Measurements from ENCODE around the gene MED12L.

The MED12L gene

DNA sequence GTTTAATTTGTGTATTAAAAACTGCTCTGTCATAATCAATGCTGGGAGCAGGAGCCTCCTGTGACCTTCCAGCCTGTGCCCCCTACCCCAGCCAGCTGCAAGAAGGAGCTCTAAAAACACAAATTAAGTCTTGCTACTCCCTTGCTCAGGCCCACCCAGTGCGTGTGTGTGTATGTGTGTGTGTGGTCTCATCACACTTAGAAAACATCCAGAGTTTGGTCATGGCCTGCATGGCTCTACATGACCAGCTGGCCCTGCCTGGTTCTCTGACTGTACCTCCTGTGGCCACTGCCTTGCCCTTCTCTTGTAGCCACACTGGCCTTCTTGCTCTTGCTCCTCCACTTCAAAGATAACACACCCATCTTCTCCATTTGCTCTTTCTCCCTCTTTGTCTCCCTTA lies 179.1 kb downstream of the MED12L start:
- no peak for DNase-seq

DNA sequence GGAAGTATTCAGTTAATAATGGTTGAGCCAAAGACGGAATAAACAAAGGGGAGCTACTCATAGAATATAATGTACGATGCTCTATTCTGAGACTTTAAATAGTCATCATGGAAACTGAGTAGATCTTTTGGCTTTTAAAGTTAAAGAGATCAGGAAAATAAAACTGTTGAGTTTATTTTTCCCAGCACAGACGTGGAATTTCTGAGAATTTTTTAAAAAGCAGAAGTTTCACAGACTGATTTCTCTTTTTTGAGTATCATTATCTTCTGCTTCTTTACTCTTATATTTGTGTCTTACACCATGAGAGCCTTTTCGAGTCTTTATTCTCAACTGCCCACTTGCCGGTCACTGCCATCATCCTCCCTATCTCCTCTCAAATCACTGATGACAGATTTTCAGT lies 179.7 kb downstream of the MED12L start:
- no peak for DNase-seq

DNA sequence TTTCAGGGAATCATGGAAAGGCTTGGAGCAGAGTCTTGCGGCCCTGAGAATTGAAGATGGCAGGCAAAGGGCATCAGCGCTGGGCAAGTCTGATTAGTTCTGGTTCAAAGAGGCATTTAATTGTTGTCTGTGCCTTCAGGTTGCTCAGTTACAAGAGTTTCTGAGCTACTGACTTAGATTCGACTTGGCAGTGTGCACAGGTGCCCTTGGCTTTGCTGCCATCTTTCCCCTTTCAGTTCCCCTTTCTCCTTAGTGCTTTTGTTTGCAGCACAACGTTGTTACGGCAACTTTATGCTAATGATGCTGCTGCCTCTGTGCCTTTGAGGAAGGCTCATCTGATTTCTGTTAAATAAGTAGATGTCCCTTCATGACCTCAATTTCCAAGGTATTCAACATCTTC lies 180.4 kb downstream of the MED12L start:
- DNase-seq = no peak

DNA sequence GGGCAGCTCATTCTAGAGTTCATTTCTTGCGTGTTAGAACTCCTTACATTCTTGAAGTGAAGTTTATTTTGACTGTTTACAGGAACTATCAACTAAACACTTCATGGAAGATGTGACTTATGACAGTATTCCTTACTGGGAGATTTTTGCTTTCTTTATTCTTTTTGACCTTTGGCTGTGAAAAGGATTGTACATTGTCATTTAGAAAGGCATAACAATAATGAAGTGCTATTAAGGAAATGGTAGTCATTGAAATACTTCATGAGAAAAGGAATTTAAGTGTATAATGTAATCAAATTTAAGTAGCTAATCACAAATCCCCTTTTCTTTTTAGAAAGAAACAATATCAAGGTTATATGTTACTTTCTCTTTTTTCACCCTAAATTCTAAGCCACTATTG lies 181.6 kb downstream of the MED12L start:
- no peak for DNase-seq

DNA sequence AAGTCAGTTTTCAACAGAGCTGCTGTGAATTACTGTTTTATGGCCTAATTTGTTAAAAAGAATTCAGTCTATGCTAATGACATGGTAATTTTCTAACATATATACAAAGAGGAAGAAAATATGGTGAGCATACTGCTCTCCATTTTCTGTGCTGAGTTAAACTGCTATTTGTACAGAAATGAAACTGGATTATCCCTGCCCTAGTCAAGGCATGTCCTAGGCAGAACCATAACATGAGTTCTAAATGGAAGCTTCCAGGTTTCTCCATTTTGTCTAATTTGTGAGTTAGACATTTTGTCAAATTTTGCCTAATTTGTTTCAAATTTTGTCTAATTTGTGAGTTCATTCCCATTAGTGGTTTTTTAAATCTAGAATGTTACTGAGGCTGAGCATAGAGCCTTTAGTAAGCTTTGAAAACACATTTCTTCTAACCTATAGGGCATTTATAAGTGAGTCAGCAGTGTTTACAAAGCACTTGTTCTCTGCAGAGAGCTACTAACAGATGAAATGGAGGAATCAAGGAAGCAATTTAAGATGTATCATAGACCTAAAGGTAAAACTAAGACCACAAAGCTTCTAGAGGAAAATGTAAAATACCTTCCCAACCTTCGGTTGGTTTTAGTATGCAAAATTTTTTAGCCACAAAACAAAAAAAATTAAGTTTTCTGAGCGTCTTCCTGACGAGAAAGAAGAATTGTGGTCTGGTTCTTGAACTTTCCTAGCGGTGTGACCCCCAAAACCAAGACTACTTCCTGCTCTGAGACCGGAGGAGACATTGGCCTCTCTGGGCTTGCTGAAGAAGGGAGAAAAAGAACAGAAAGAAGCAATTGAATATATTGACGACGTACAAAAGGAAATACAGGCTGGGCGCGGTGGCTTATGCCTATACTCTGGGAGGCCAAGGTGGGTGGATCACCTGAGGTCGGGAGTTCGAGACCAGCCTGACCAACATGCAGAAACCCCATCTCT lies 183.1 kb downstream of the MED12L start:
- DNase-seq = no peak

DNA sequence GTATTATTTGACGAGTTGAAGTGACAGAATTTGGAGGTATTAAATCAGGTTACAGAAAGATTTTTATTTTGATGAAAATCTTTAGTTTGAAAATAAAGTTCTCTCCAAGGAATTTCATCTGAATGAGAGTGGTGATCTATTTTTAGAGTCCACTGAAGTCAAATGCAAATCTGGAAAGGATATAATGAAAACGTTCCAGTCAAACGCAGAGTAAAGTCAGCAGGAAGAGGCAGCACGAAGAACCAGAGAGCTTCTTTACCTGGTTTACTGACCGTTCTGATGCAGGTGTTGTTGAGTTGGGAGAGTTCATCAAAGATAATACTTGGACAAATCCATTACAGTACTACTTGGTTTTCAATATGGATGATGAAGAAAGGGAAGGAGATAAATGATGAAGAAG lies 184.2 kb downstream of the MED12L start:
- no peak for DNase-seq

DNA sequence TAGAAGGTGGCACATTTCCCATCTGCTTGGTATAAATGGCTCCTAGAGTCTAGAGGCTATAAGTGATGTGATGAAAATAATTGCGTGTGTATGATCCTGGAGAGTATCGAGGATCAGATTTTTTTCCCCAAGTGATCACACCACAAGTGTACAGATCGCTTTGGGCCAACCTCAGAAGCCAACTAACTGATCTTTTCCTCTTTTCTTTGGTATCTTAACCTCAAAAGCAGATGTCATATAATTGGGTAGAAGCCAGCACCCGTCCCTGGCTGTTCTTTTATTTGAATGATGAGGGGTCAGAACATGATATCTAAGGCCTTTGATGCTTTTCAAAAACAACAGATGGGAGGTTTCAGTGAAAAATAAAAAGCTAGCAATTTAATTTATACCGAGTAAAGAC lies 189.6 kb downstream of the MED12L start:
- peak; percentile 46 for DNase-seq

DNA sequence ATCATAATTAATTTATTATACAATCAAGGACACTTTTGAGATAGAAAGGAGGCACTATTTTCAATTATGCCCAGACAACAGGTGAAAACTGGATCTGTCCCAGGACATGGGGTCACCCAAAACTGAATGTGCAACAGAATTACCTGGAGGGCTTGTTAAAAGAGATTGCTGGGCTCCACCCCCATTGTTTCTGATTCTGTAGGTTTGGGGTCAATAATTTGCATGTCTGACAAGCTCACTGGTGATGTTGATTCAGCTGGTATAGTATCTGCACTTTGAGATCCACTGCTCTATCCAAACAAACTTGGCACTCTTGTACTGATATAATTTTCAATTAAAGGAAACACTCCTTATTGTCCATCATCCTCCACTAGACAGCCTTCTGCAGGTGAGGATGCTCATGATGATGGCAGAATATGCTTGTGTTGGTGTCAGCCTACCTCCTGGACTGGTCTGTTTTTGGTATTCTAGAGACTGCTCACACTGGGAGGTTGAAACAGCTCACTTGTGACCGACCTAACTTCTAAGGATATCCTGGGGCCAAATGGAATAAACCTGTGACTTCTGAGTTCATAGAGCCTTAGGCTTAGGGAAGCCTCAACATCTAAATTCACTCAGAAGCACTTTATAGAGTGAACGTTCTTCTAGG lies 190.7 kb downstream of the MED12L start:
- DNase-seq = no peak

DNA sequence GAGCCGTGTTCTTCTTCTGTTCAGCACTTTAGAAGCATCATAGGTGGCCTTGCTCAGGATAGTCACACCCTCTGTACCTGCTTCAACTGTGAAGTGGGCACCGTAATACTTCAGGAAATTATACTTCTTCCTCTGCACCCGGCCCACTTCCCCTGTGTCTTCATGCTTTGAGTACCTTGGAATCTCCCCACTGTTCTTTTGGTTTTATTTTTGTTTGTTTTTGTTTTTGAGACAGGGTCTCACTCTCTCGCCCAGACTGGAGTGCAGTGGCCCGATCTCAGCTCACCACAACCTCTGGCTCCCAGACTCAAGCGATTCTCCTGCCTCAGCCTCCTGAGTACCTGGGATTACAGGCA lies 191.2 kb downstream of the MED12L start:
- no peak for DNase-seq

DNA sequence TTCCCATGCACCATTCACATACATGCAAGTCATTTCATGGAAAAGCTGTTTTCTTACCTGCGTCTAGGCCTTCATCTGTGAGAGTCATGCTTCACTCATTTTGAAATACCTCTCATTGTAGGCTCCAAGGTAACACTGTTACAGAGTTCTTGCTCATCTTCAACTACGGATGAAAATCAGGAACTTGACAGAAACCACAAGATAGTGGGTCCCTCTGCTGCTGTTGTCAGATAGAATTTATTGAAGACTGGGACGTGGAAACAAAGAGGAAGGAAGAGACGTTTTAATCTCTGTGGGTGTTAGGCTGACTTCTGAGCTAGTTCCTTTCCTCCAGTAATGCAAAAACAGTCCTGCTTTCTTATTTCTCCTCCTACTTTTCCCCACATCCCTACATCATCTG lies 192.8 kb downstream of the MED12L start, which contains the start of gene P2RY14:
Gene P2RY14, minus strand, starts transcription at position 313 of the 400 bp plus-strand sequence. CDS start 64,226 bp downstream, outside the sequence.
- no peak for DNase-seq

DNA sequence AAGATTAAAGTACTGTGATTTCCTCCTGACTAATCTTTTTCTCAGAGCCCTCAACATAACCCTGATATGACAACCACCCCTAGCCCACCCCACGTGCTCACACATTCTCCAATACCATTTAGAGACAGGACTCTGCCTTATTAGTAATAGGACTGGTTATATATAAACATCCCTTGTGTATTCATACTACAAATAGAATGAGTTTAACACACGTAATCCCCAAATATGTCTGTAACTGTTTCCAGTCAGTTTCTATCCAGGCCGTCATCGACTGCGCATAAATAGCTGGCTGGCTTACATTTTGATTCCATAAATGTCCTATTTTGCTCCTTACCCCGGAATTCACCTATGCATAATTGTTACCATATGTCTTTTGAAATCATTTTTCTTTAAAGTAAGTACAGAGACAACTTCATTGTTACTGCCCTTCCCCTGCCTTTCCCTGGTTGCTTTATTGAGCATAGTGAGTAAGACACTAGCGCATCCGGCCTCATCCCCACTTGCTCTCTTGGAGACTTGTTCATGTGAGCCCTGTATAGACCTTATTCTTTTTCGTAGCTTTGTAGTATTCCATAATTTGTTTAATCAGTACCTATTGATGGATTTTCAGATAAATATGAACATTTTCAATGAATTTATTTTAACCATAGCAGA lies 196.3 kb downstream of the MED12L start:
- no peak for DNase-seq

DNA sequence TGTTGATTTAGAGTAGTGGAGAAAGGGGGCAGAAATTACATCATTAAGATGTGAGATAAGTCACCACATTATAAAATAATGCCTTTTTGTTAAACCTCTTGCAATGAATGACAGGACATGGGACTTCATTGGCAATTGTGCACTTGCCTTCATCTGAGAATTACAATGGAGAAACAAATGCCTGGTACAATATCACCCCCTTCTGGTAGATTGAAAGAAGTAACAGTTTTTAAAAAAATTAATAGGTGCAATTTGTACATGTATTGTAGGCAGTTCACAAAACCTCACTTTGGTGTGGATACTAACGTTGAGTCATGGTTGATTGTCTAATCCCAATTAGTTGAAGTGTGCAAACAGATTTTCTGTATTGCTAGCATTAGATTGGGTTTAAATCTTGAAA lies 197.5 kb downstream of the MED12L start:
- no peak for DNase-seq

DNA sequence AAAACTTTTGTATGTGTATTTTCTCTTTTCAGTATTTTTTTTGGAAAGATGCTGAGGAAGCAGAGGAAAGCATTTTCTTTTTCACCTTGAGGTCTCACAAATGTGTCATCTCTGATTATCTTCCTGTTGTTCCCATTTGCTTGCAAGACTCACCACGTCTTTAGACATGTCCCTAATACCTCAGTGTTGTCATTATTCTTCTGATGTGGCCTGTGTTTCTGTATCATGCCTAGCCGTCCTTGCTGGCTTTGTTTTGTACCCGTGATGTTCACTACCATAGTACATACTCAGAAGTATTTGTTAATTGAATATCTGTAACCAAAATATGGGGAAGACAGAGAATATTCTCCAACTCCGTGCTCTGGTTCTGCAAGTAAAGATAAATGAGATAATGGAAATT lies 197.9 kb downstream of the MED12L start:
- DNase-seq = no peak

DNA sequence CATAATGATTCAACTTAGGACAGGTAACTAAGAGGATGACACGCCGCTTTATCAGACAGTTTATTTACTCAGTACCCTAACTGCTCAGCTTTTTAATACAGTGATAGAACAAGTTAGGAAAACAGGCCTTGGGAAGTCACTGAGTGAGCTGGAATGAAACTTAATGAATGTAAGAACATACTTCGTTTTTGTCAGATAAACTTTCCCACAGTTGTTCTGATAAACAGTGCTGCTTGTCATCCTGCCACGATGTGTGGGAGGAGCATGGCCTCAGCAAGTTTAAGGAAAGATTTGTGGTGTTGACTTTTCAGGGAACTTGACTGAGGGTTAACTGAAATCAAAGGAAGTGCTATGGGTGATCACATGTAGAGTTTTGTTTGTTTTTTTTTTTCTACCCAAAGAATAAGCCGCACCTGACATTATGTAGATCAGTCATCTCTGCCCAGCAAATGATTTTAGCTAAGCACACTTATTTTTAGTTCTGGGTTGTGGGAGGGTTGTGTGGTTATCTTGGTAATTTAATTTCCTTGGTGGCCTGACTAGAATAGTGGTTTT lies 198.5 kb downstream of the MED12L start:
- DNase-seq = no peak

DNA sequence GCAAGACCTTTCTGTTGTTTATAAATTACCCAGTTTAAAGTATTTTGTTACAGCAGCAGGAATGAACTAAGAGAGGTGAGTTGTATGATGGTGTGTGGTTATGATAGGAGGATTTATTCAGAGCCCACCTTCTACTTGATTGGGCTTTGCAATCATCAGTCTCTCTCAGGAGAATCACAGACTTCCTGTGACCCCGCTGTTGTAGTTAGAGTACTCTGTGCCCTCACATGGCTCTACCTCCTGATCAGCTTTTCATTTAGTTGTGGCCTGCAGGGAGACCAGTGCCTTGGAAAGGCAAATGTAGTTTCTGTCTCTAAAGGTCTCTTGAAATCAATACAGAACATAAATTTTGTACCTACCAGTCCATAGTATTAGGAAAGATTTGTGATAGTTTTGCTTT lies 200.5 kb downstream of the MED12L start:
- no peak for DNase-seq

DNA sequence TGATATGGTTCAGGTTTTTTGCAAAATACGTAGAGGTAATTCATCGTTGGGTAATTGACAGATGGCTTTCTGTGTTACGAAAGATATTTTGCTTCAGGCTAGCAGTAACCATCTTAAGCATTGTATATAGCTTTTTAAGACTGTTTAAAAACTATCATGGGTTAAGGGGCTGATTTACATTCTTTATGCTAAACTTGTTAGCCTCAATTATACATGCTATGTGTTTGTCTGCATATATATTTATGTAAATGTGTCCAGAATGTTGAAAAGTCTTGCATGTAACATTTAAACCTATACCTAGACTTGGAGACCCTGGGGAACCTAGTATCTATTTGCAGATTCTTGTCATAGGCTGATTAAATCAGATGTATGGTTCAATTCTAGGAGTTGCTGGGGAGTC lies 204.0 kb downstream of the MED12L start:
- DNase-seq = no peak

DNA sequence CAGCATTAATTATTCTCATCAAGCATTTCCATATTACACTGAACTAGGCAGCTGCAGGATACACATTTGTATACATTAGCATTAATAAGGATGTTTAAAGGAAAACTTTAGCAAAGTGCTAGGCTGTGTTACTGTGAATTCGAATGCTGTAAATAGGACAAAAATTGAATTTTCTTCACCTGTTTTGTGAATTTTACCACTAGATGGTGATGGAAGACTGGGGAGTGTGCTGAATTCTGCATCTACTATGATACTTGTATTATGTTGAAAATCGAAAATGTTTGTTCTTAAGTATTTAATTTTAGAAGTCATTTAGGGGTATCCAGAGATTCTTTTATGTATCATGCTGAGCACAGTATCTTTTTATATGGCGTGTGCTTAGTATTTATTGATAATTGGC lies 205.2 kb downstream of the MED12L start:
- no peak for DNase-seq

DNA sequence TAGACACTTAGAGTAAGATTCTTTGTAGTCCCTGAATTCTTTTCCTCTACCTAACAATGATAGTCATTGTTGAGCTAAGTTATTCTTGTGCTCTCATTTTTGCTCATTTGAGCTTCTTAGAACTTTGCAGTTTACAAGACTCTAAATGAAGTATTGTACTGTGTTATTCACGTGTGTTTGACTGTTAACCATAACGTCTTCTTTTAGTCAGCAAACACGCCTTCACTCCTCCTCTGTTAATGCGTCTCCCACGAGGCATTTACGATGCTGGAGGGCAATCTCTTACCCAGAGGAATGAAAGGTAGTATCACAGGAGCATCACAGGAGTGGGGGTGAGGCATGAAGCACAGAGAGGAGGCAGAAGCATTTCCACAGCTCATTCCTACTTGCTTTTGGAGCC lies 207.7 kb downstream of the MED12L start:
- no peak for DNase-seq

DNA sequence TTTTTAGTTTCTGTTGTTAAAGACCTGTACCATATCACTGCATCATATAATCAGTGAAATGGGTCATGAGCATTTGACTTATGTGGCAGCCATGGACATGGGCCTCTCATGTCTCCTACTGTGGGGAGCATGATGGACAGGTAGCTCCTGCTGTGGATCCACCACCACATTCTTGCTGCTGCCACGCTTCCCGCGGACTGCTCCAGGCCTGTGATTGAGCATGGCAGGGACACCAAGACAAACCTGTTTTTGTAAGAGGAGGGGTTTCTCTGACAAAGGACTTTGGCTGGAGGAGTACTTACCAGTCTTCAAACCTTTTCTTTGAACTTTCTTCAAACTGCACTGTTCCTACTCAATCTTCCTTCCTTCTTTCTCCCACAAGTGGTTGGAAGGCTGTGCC lies 210.8 kb downstream of the MED12L start:
- DNase-seq = no peak

DNA sequence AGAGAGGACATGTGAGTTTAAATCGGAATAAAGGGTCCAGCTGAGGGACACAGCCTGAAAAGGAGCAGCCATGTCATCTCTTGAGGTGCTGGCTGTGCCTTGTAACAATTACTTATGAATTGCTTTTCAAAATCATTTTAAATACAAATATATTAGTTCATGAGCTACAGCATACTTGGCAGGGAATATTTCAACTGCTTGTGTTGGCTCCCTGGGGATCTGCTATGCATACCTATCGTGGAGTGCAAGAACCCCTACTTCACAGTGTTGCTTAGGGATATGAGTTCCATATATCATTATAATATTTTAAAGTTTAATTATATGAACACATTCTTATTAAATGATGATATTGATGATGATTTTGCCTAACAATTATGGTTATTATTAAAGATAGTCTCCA lies 212.0 kb downstream of the MED12L start:
- DNase-seq = no peak

DNA sequence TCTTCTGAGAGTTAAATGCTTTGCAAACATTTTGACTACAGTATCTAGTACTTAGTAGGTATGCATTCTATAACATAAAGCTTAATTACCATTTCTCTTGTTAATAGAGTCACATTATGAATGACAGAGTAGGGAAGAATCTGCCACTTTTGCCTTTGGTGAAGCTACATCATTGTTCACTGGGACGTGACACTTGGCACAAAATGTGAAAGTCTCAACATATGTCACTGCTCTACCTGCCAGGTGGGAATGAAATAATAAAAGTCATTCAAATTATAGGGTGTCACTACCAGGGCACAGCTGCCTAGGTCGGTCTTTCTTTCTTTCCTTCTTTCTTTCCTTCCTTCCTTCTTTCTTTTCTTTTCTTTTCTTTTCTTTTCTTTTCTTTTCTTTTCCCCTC lies 213.5 kb downstream of the MED12L start:
- peak; percentile 41 for DNase-seq

DNA sequence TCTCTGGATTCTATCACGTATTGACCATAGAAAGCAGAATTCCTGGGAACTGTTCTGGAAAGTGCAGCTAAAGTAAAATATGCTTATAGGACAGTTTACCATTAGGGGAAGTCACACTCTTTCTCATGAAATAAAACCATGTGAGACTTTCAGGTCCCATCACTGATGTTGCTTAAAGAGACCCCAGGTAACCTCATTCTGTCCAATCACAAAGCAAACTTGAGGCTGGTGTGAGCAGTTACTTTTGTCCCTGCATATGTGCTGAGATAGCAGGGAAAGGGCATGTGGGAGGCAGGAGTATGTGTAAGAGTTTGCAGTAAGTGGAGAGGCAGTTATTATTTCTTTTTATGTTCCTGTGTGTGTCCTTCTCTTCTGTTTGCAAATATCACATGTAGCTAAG lies 215.1 kb downstream of the MED12L start:
- DNase-seq = no peak

DNA sequence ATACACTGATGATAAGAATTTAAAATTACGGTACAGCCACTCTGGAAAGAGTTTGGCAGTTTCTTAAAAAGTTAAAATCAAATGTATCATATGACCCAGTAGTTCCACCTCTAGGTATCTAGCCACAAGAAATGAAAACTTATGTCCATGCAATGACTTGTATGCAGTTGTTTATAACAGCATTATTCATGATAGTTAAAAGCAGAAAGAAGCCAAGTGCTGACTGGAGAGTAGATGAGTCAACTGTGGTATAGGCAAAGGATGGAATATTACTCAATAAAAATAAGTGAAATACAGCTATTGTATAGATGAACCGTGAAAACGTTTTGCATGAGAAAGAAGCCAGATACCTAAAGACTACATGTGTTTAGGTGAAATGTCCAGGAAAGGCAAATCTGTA lies 216.3 kb downstream of the MED12L start:
- DNase-seq = no peak

DNA sequence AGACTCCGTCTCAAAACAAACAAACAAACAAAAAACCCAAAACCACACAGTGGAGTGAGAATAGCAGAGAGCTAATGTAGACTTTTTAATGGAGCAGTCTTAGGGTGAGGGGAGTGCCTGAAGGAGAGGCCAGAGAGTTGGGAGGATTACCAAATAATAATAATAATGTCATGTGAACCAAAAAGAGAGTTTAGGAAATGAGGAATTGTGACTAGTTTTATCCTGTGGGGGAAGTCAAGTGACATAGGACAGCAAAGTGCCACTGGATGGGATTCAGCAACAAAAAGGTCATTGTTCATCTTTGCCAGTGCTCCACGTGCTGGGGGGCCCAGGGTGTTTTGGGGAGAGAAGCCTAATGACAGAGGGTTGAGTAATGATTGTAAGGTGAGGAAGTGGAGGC lies 218.3 kb downstream of the MED12L start:
- DNase-seq = no peak

Data from NCI-H2171 (cell line).